Endothelial cell of umbilical vein (primary cell): ENCODE data around the gene CELSR1. TPM values are rescaled to one million over a fixed set of nuclear protein-coding genes. Genes with fewer than 3 reads are reported as not detected.

Experiments used
- BruUV-seq: library from RNA; stranded (reverse); fragments of 400-500 nt; replicated peaks from 2 replicates; lab custom pipeline; 2021; lab: Mats Ljungman, UMichigan
- CTCF ChIA-PET: fragments of 300-600, 350-600 bp; sonication (Branson Sonifier 250); formaldehyde crosslinking; loops from one replicate; lab custom pipeline; 2021; ENCODE audit warnings: antibody characterized with exemption, inconsistent platforms; lab: Charles Lee
- POLR2A ChIA-PET: fragments of 300-600, 350-600 bp; sonication (Branson Sonifier 250); formaldehyde crosslinking; loops from one replicate; lab custom pipeline; 2021; ENCODE audit warnings: antibody characterized with exemption, inconsistent platforms; lab: Charles Lee
- DNase-seq: peaks from one replicate; pipeline ENCODE4 v3.0.0-alpha.2; 2011; ENCODE audit warnings: low read depth, low spot score
- FAIRE-seq: peaks from 2 replicates; lab custom pipeline; 2011; peaks lifted over from hg19 to GRCh38; lab: Jason Lieb, UNC
- H2AFZ ChIP-seq: 2 replicates; pipeline ENCODE4 v1.6.0; 2012; ENCODE audit warnings: low read depth, low read length, control low read depth, inconsistent platforms
- H3K27ac ChIP-seq: 2 replicates; pipeline ENCODE4 v1.5.1; 2011; ENCODE audit warnings: low read depth, mild to moderate bottlenecking, control low read depth, low read length, moderate library complexity; ENCODE audit not compliant: insufficient read depth
- H3K27me3 ChIP-seq, 2 experiments: 2 replicates each; pipeline versions ENCODE4 v1.6.0 to v1.6.1; 2011; ENCODE audit warnings: low read length in 2 of 2, mixed read lengths in 1 of 2; ENCODE audit not compliant: control insufficient read depth in 2 of 2, insufficient read depth in 2 of 2
- H3K36me3 ChIP-seq, 2 experiments: 2 replicates in 1 of 2; 3 replicates in 1 of 2; pipeline ENCODE4 v1.5.1; 2011; ENCODE audit warnings: low read length in 2 of 2, mild to moderate bottlenecking in 1 of 2, moderate library complexity in 1 of 2; ENCODE audit not compliant: control insufficient read depth in 2 of 2, insufficient read depth in 2 of 2; ENCODE audit errors: extremely low read depth in 1 of 2
- H3K4me1 ChIP-seq: 3 replicates; pipeline ENCODE4 v1.5.1; 2011; ENCODE audit warnings: mild to moderate bottlenecking, low read length; ENCODE audit not compliant: control insufficient read depth, insufficient read depth; ENCODE audit errors: extremely low read depth
- H3K4me2 ChIP-seq: 2 replicates; pipeline ENCODE4 v1.6.1; 2011; ENCODE audit warnings: low read length, control low read depth, mixed read lengths; ENCODE audit not compliant: insufficient read depth
- H3K4me3 ChIP-seq, 3 experiments: fragments of 200-600 bp in 1 of 3; sonication (generic), shearing (Covaris generic) in 1 of 3; replicated peaks in 1 of 3; 2 replicates each; pipeline ENCODE4 v1.5.1; 2011 to 2016; ENCODE audit warnings: control low read depth in 3 of 3, low read length in 3 of 3, mild to moderate bottlenecking in 2 of 3, inconsistent platforms in 1 of 3, low read depth in 1 of 3, moderate library complexity in 1 of 3; ENCODE audit not compliant: insufficient read depth in 1 of 3
- H3K79me2 ChIP-seq: 2 replicates; pipeline ENCODE4 v1.6.0; 2012; ENCODE audit warnings: low read length, inconsistent platforms; ENCODE audit not compliant: control insufficient read depth, insufficient read depth
- H3K9ac ChIP-seq: replicated peaks from 2 replicates; pipeline ENCODE3; 2011; ENCODE audit warnings: low read length, control low read depth; ENCODE audit not compliant: insufficient read depth; ENCODE audit errors: extremely low read depth
- H3K9me1 ChIP-seq: replicated peaks from 3 replicates; pipeline ENCODE4 v1.6.0; 2011; ENCODE audit warnings: mild to moderate bottlenecking, low read length; ENCODE audit not compliant: control insufficient read depth, insufficient read depth; ENCODE audit errors: extremely low read depth
- H3K9me3 ChIP-seq: replicated peaks from 2 replicates; pipeline ENCODE4 v1.5.1; 2012; ENCODE audit warnings: low read length, inconsistent platforms; ENCODE audit not compliant: control insufficient read depth, insufficient read depth
- H4K20me1 ChIP-seq: replicated peaks from 2 replicates; pipeline ENCODE3; 2011; ENCODE audit warnings: mild to moderate bottlenecking, low read length; ENCODE audit not compliant: control insufficient read depth, insufficient read depth; ENCODE audit errors: extremely low read depth
- EZH2 ChIP-seq: IDR thresholded peaks from 2 replicates; pipeline ENCODE4 v1.6.1; 2012; ENCODE audit warnings: borderline replicate concordance, low read depth, mild to moderate bottlenecking, moderate library complexity, low read length, inconsistent platforms; ENCODE audit not compliant: severe bottlenecking
- FOS ChIP-seq: IDR thresholded peaks from 2 replicates; pipeline ENCODE4 v1.6.1; 2011; ENCODE audit warnings: mild to moderate bottlenecking, low read length, moderate library complexity, borderline replicate concordance; ENCODE audit not compliant: insufficient read depth
- GATA2 ChIP-seq: IDR thresholded peaks from 2 replicates; pipeline ENCODE4 v1.7.0; 2011; ENCODE audit warnings: low read depth, mild to moderate bottlenecking, moderate library complexity, mixed read lengths, low read length; ENCODE audit not compliant: insufficient read length, insufficient read depth
- JUN ChIP-seq: IDR thresholded peaks from 2 replicates; pipeline ENCODE4 v1.6.1; 2011; ENCODE audit warnings: borderline replicate concordance, low read depth; ENCODE audit not compliant: insufficient read length, insufficient read depth
- MYC ChIP-seq: IDR thresholded peaks from one replicate; pipeline ENCODE4 v1.6.1; 2011; ENCODE audit warnings: mild to moderate bottlenecking, low read depth, low read length
- POLR2A ChIP-seq: IDR thresholded peaks from 2 replicates; pipeline ENCODE4 v1.6.1; 2012; ENCODE audit warnings: low read depth, mild to moderate bottlenecking, control low read depth, low read length
- POLR2AphosphoS5 ChIP-seq: IDR thresholded peaks from 2 replicates; pipeline ENCODE4 v1.6.1; 2012; ENCODE audit warnings: low read depth, mild to moderate bottlenecking, control low read depth, low read length, moderate library complexity; ENCODE audit not compliant: insufficient read depth
- dilution Hi-C: fragments of 300-500 bp; cut with MboI; formaldehyde crosslinking; loops from one replicate; pipeline ENCODE4 v1.15.0; 2019; ENCODE audit warnings: low sequenced_read_pairs; ENCODE audit not compliant: extremely low pct_ligation_motif_present
- intact Hi-C: fragments of 100-400 bp; cut with micrococcal nuclease; formaldehyde crosslinking; loops from one replicate; pipeline ENCODE4 v1.10.0; 2022
- polyA plus RNA-seq, 4 experiments: library from polyadenylated mRNA; depleted of rRNA in 3 of 4; stranded (reverse) in 3 of 4; unstranded in 1 of 4; fragments of >200 nt; gene quantifications; 2 replicates each; pipeline versions ENCODE4 v1.2.1 to v1.2.3, GENCODE V29; 2011 to 2012; ENCODE audit warnings: missing spikeins in 1 of 4
- total RNA-seq: library from RNA; stranded (reverse); gene quantifications from 2 replicates; pipeline ENCODE4 v1.2.3, GENCODE V29; 2021
- TF ChIP-seq, protein P1 (sequence below), 2 donors: IDR thresholded peaks; 1 replicate in 1 of 2; 2 replicates in 1 of 2; pipeline ENCODE4 v1.5.1; 2011; ENCODE audit warnings: low read length in 2 of 2, mild to moderate bottlenecking in 2 of 2, moderate library complexity in 2 of 2, control low read depth in 1 of 2, inconsistent platforms in 1 of 2, low read depth in 1 of 2; ENCODE audit not compliant: insufficient read depth in 1 of 2; ENCODE audit errors: extremely low read depth in 1 of 2
- TF ChIP-seq, protein P2 (sequence below): IDR thresholded peaks from 2 replicates; pipeline ENCODE4 v1.6.1; 2011; ENCODE audit not compliant: insufficient read depth, insufficient read length

The CELSR1 gene
- total and polyA plus RNA-seq, 2 donors (not counting 3 experiments of a cell fraction or from before 2014, with no cell fraction given): 3.7 to 5.4 TPM

DNA sequence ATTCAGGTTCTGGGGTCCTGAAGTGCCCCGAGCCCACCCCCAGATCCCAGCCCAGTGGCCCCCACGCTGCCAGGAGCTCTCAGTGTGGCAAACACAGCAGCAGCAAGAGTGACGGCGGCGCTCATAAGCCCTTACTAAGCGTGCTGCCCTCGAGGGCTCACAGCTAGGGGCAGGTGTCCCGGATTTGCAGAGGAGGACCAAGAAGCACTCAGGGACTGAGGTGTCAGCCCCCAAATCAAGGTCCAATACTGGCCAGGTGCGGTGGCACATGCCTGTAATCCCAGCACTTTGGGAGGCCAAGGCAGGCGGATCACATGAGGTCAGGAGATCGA lies 25.4 kb downstream of the CELSR1 start:
- Histone ChIP-seq H3K27me3 (no peaks in the 10 kb centered on the region), H3K4me1 (peaks cover 6% of the 10 kb centered on the region), H3K27ac (no peak overlapping the region), H2AFZ (no peak overlapping the region), H3K36me3 (no peaks in the 10 kb centered on the region), H3K9me3 (no peaks in the 10 kb centered on the region), H3K9ac (no peak overlapping the region), H3K4me3 (no peak overlapping the region), H4K20me1 (no peaks in the 10 kb centered on the region), H3K4me2 (no peak overlapping the region), H3K9me1 (no peaks in the 10 kb centered on the region), H3K79me2 (no peaks in the 10 kb centered on the region)
- ChIA-PET CTCF (no interaction called here), POLR2A (no interaction called here)
- DNase-seq (no peak), FAIRE-seq (no peak)
- intact Hi-C loops (no loop called here), dilution Hi-C loops (no loop called here)
- TF ChIP-seq FOS: no peak
- TF ChIP-seq, protein P1, sequence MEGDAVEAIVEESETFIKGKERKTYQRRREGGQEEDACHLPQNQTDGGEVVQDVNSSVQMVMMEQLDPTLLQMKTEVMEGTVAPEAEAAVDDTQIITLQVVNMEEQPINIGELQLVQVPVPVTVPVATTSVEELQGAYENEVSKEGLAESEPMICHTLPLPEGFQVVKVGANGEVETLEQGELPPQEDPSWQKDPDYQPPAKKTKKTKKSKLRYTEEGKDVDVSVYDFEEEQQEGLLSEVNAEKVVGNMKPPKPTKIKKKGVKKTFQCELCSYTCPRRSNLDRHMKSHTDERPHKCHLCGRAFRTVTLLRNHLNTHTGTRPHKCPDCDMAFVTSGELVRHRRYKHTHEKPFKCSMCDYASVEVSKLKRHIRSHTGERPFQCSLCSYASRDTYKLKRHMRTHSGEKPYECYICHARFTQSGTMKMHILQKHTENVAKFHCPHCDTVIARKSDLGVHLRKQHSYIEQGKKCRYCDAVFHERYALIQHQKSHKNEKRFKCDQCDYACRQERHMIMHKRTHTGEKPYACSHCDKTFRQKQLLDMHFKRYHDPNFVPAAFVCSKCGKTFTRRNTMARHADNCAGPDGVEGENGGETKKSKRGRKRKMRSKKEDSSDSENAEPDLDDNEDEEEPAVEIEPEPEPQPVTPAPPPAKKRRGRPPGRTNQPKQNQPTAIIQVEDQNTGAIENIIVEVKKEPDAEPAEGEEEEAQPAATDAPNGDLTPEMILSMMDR (IDR thresholded peaks at IDR 0.05; ENCODE audit: extremely low read depth in 1 of 2, insufficient read depth in 1 of 2, low read depth in 1 of 2, low read length in 2 of 2): no peak
- no TSS peak for BruUV-seq

DNA sequence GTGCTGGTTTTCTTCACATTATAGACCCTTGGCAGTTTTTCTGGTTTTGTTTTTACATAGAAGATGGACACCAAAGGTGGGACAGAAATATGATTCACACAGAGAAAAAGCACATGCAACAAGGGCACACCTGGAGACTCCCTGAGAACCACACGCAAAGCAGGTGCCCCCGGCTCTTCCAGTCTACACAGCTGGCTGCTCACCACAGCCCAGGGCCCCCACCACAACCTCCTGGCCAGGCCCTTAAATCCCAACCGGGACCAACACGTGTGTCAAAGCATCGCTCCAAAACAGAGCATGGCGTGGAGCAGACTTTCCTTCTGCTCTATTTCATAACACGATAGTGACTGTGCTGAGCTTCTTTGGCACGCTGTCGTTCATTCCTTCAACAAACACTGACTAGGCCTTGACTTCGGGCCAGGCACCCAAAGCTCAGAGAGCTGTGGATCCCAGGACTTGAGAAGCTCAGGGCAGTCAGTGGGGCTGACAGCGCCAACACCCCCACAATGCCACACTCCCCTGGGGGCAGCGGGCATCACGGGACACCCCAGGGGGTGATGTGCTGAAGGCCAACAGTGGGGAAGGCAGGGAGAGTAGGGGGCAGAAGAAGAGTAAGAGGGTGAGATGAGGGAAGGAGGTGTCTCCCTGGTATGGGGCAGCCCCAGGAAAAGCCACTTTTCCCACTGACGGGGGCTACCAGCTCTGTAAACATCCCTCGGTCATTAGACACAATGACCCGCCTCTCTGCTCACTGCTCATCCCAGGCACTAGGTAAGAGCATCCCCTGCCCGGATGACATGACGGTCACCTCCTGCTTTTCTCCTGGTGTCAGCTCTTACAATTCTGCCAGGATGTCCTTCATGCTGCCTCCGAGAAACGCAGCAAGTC lies 26.0 kb downstream of the CELSR1 start:
- dilution Hi-C loops: no loop called here
- no peaks in the 10 kb centered on the region for H3K9me3 ChIP-seq
- H2AFZ ChIP-seq: no peak overlapping the region
- BruUV-seq: no TSS peak
- ChIA-PET CTCF (interaction anchor here (1.4 kb wide), 1 partner anchor 31 kb away, joined by 3 read pairs; no protein-coding TSS in a partner anchor), POLR2A (no interaction called here)
- TF ChIP-seq, protein P1 (IDR thresholded peaks at IDR 0.05; ENCODE audit: extremely low read depth in 1 of 2, insufficient read depth in 1 of 2, low read depth in 1 of 2, low read length in 2 of 2): no peak
- no peak for TF ChIP-seq FOS
- no peak for TF ChIP-seq POLR2AphosphoS5
- no peak for TF ChIP-seq MYC
- no peak for TF ChIP-seq GATA2
- TF ChIP-seq EZH2: no peak
- TF ChIP-seq POLR2A: no peak
- no peak for TF ChIP-seq JUN
- TF ChIP-seq, protein P2, sequence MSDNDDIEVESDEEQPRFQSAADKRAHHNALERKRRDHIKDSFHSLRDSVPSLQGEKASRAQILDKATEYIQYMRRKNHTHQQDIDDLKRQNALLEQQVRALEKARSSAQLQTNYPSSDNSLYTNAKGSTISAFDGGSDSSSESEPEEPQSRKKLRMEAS: no peak
- no peaks in the 10 kb centered on the region for H3K36me3 ChIP-seq
- no peaks in the 10 kb centered on the region for H4K20me1 ChIP-seq
- no peak for FAIRE-seq
- H3K27me3 ChIP-seq: no peaks in the 10 kb centered on the region
- H3K4me3 ChIP-seq: no peak overlapping the region
- H3K79me2 ChIP-seq: no peaks in the 10 kb centered on the region
- H3K4me1 ChIP-seq: no peaks in the 10 kb centered on the region
- no peaks in the 10 kb centered on the region for H3K9me1 ChIP-seq
- H3K9ac ChIP-seq: no peak overlapping the region
- intact Hi-C loops: no loop called here
- no peak overlapping the region for H3K27ac ChIP-seq
- H3K4me2 ChIP-seq: no peak overlapping the region
- DNase-seq: no peak
